ENCODE data around the gene RHNO1.

Gene RHNO1

DNA sequence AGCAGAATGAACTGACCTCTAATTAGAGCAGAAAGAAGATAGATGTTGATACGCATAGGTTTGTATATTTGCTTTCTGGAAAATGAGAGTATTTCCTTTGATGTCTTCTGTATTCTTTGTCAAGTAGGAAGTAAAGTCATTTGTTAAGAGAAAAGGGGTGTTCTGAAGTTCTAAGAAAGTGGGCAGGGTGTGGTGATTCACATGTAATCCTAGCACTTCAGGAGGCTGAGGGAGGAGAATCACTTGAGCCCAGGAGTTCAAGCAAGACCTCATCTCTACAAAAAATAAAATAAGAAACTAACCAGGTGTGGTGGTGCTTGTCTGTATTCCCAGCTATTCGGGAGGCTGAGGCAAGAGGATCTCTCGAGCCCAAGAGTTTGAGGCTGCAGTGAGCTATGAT lies 2.8 kb downstream of the RHNO1 start:
- Mint-ChIP-seq H3K27me3 (no peaks in the 10 kb centered on the region), H3K9me3 (ENCODE audit: low read depth) (no peaks in the 10 kb centered on the region), H3K27ac (no peak overlapping the region), H3K4me3 (peak overlapping the region; percentile 7), H3K4me1 (ENCODE audit: low read depth) (peaks cover 40% of the 10 kb centered on the region), H3K36me3 (no peaks in the 10 kb centered on the region)

DNA sequence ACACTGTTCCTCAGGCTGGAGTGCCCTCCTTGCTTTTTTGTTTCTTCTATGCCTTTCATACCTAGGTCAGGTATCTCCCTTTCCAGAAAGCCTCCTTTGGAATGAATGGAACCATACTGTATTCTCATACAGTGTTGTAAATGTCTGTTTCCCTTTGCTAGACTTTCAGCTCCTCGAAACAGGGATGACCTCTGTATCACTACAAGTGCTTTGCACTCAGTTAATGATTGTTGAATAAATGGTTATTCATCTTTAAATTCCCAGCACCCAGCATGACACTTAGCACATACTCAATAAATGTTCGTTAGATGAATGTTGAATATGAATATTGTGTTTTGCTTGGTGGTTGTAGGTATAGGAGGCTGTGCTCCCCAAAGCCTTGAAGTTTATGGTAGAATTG lies 7.8 kb downstream of the RHNO1 start:
- Mint-ChIP-seq H3K9me3 (ENCODE audit: low read depth) (no peaks in the 10 kb centered on the region), H3K36me3 (no peaks in the 10 kb centered on the region), H3K27ac (peak overlapping the region; percentile 19), H3K4me1 (ENCODE audit: low read depth) (peaks cover 17% of the 10 kb centered on the region), H3K27me3 (no peaks in the 10 kb centered on the region), H3K4me3 (no peak overlapping the region)

DNA sequence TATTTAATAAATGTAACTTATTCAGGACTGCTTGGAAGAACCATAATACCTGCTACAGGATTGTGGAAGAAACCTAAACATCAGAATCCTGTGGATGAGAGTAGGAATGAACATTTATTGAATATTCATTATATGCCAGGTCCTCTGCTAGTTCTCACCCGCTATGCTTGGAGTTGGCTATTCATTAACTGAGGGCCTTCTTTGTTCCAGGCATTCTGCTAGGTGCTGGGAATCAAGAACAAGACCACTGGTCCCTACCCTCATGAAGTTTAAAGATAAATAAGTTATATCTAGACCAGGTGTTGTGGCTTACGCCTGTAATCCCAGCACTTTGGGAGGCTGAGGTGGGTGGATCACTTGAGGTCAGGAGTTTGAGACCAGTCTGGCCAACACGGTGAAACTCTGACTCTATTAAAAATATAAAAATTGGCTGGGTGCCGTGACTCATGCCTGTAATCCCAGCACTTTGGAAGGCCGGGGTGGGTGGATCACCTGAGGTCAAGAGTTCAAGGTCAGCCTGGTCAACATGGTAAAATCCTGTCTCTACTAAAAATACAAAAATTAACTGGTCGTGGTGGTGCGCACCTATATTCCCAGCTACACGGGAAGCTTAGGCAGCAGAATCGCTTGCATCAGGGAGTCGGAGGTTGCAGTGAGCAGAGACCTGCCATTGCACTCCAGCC lies 9.9 kb downstream of the RHNO1 start:
- peaks cover 23% of the 10 kb centered on the region for H3K4me1 Mint-ChIP-seq (ENCODE audit: low read depth)
- no peak overlapping the region for H3K27ac Mint-ChIP-seq
- H3K9me3 Mint-ChIP-seq (ENCODE audit: low read depth), result no peaks in the 10 kb centered on the region
- H3K4me3 Mint-ChIP-seq, result no peak overlapping the region
- no peaks in the 10 kb centered on the region for H3K27me3 Mint-ChIP-seq
- H3K36me3 Mint-ChIP-seq, result no peaks in the 10 kb centered on the region

DNA sequence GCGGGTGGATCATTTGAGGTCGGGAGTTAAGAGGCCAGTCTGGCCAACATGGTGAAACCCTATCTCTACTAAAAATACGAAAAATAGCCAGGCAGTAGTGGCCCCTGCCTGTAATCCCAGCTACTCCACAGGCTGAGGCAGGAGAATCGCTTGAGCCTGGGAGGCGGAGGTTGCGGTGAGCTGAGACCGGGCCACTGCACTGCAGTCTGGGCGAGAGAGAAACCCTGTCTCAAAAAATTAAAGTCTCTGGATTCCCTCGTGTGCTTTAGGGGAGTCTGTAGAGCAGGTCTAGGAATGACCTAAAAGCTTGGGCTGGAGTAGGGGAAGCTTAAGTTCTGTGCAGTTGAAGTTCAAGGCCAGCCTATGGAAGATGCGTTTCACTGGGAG lies 13.0 kb downstream of the RHNO1 start:
- Mint-ChIP-seq H3K4me3 (peak overlapping the region; percentile 96), H3K4me1 (ENCODE audit: low read depth) (peaks cover 29% of the 10 kb centered on the region), H3K9me3 (ENCODE audit: low read depth) (no peaks in the 10 kb centered on the region), H3K27ac (peak overlapping the region; percentile 89), H3K27me3 (no peaks in the 10 kb centered on the region), H3K36me3 (no peaks in the 10 kb centered on the region)

DNA sequence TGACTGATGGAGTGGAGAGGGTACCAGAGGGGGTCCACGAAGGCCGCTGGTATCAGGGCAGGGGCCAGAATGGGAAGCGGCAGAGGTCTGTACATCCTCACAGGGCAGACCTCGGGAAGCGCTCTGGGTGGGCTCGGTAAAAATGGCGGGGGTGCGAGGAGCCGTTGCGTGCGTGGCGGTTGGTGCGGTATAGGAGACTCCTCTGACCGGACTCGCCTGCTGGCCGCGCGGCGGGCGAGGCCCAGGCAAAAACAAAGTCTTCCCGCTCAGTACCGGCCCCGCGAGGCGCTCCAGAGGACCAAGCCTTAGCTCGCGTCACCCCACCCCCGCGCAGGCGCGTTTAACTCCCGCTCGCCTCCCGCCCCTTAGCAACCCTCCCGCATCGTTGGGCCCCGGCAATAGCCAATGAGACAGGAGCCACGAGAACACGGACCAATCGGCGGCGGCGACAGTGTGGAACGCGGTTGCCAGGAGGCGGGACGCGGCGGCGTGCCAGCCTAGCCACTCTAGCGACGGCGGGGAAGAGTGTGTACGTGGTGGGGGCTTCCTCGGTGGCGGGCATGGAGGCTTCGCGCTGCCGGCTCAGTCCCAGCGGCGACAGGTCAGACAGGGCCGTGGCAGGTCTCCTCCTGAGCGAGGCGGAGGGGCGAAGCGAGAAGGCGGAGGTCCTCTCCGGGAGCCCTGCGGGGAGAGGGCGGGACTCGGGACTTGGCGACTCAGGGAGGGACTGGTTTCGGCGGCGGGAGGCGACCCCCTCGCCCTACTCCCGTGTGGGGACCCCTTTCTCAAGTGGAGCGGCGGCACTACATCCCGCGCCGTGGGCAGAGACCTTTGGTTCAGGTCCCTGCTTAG lies 13.6 kb downstream of the RHNO1 start, which contains the start of gene TULP3:
Gene TULP3, plus strand, starts transcription at position 504 of the 852 bp plus-strand sequence. Its CDS starts 57 bp downstream, at position 561.
- no peaks in the 10 kb centered on the region for H3K36me3 Mint-ChIP-seq
- peaks cover 29% of the 10 kb centered on the region for H3K4me1 Mint-ChIP-seq (ENCODE audit: low read depth)
- H3K9me3 Mint-ChIP-seq (ENCODE audit: low read depth), result no peaks in the 10 kb centered on the region
- H3K27me3 Mint-ChIP-seq, result no peaks in the 10 kb centered on the region
- H3K27ac Mint-ChIP-seq, result peak within 1 kb of the TSS; percentile 89
- H3K4me3 Mint-ChIP-seq, result peak within 1 kb of the TSS; percentile 96

DNA sequence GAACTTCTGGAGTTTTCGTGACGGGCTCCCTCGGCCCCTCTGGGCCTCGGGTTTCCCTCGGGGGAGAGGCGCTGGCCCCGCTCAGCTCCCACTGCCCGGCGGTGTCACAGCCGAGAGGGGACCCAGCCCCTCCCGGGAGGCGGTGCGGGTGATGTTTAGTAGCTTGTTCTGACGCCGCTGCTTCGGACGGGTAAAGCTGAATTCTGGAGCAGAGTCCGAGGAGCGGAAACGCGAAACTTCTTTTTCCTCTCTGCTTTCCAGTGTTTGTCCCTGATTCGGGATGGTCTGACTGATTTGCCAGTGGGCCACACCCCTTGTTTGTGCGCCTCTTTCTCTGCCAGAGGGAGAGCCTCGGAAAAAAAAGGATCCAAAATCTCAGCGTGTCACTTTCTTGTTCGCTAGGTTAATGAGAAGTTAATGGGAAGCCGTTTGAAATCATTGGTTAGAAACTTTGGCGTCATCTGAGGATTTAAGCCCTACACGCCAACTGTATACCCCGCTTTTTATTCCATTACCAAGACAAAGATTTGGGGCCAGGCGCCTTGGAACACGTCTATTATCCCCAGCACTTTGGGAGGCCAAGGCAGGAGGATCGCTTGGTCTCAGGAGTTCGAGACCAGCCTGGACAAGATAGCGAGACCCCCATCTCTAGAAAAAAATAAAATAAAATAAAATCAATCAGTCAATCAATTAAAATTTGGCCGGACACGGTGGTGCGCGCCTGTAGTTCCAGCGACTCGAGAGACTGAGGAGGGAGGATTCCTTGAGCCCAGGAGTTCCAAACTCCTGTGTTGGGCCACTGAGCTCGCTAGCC lies 14.4 kb downstream of the RHNO1 start:
- H3K27ac Mint-ChIP-seq, result no peak overlapping the region

DNA sequence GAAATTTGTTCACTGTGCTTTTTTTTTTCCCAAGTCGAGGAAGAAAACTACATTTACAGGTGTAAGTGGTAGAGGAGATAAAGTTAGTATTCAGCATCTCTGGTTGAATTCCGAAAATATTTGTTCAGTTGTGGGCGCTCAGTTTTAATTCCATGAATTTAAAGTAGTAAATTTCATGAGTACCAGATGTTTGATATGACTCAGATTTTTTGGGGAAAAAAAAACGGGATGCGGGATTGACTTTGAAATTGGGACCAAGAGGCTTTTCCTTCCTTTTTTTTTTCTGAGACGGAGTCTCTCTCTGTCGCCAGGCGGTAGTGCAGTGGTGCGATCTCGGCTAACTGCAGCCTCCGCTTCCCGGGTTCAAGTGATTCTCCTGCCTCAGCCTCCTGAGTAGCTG lies 15.2 kb downstream of the RHNO1 start:
- Mint-ChIP-seq H3K4me1 (ENCODE audit: low read depth) (peaks cover 29% of the 10 kb centered on the region), H3K27me3 (no peaks in the 10 kb centered on the region), H3K4me3 (peak overlapping the region; percentile 96), H3K36me3 (no peaks in the 10 kb centered on the region), H3K9me3 (ENCODE audit: low read depth) (no peaks in the 10 kb centered on the region), H3K27ac (no peak overlapping the region)

More for the DNA sequence above, 14.4 kb downstream of the RHNO1 start:
- H3K4me1 Mint-ChIP-seq (ENCODE audit: low read depth), result peaks cover 29% of the 10 kb centered on the region
- H3K27me3 Mint-ChIP-seq, result no peaks in the 10 kb centered on the region
- H3K9me3 Mint-ChIP-seq (ENCODE audit: low read depth), result no peaks in the 10 kb centered on the region
- H3K4me3 Mint-ChIP-seq, result peak overlapping the region; percentile 96
- H3K36me3 Mint-ChIP-seq, result no peaks in the 10 kb centered on the region

DNA sequence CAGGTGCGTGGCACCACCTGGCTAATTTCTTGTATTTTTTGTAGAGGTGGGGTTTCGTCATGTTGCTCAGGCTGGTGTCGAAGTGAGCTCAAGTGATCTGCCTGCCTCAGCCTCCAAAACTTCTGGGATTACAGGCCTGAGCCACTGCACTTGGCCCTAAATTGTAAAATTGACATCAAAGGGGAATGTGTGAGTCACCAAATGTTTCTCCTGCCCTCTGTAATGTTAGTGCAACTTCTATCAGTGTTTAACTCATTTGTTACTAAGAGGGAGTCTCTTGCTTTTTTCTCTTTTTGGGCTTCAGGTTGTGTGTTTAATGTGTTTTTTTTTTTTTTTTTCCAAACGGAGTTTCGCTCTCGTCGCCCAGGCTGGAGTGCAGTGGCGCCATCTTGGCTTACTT lies 16.0 kb downstream of the RHNO1 start:
- Mint-ChIP-seq H3K27me3 (no peaks in the 10 kb centered on the region), H3K9me3 (ENCODE audit: low read depth) (no peaks in the 10 kb centered on the region), H3K36me3 (no peaks in the 10 kb centered on the region), H3K27ac (no peak overlapping the region), H3K4me1 (ENCODE audit: low read depth) (peaks cover 29% of the 10 kb centered on the region), H3K4me3 (peak overlapping the region; percentile 64)

DNA sequence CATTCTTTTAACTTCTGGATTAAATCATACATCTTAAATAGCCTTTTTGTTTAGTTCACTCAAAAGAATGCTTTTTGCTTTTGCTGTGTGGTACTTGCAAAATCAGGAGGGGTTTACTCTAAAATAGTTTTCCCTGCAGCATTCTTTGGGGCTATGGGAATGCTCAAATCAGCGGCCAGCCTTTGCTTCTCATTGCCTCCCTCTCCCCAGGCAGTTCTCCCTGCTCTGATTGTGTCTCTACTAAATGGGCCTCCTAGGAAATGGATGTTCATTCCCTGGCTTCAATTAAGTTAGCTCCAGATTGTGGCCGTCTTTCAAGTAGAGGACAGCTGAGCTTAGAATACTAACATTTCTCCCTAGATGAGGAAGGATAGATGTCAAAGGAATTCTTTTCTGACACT lies 18.0 kb downstream of the RHNO1 start:
- peaks cover under 1% of the 10 kb centered on the region for H3K36me3 Mint-ChIP-seq
- H3K27ac Mint-ChIP-seq, result no peak overlapping the region
- no peak overlapping the region for H3K4me3 Mint-ChIP-seq

DNA sequence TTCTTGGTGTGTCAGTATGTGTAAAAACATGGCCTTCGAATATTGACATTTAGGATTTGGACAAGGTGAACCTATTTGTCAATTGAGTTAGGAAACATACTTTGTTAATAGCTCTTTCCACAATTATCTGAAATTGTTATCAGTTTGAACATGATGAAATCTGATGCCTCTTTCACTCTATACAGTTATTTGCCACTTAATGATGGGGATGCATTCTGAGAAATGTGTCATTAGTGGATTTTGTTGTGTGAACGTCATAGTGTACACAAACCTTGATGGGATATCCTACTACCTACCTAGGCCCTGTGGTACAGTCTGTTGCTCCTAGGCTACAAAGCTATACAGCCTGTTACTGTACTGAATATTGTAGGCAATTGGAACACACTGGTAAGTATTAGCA lies 18.5 kb downstream of the RHNO1 start:
- H3K9me3 Mint-ChIP-seq (ENCODE audit: low read depth), result no peaks in the 10 kb centered on the region
- H3K4me1 Mint-ChIP-seq (ENCODE audit: low read depth), result peaks cover 18% of the 10 kb centered on the region
- H3K36me3 Mint-ChIP-seq, result peaks cover 3% of the 10 kb centered on the region
- no peak overlapping the region for H3K27ac Mint-ChIP-seq
- no peak overlapping the region for H3K4me3 Mint-ChIP-seq
- H3K27me3 Mint-ChIP-seq, result no peaks in the 10 kb centered on the region

More for the DNA sequence above, 18.0 kb downstream of the RHNO1 start:
- H3K4me1 Mint-ChIP-seq (ENCODE audit: low read depth), result peaks cover 22% of the 10 kb centered on the region
- no peaks in the 10 kb centered on the region for H3K27me3 Mint-ChIP-seq
- H3K9me3 Mint-ChIP-seq (ENCODE audit: low read depth), result no peaks in the 10 kb centered on the region

DNA sequence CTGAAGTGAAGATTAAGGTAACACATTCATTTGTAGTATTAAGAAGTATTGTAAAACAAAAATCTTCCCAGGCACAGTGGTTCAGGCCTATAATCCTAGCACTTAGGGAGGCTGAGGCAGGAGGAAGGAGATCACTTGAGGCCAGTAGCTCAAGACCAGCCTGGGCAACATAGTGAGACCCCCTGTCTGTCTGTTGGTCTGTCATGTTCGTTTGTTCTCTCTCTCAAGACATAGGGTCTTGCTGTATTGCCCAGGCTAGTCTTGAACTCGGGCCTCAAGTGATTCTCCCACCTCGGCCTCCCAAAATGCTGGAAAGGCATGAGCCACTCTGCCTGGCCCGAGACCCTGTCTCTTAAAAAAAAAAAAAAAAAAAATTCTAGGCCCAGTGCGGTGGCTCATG lies 20.4 kb downstream of the RHNO1 start:
- H3K9me3 Mint-ChIP-seq (ENCODE audit: low read depth), result no peaks in the 10 kb centered on the region
- H3K36me3 Mint-ChIP-seq, result peaks cover 3% of the 10 kb centered on the region
- peaks cover 7% of the 10 kb centered on the region for H3K4me1 Mint-ChIP-seq (ENCODE audit: low read depth)
- no peaks in the 10 kb centered on the region for H3K27me3 Mint-ChIP-seq
- H3K4me3 Mint-ChIP-seq, result no peak overlapping the region
- H3K27ac Mint-ChIP-seq, result no peak overlapping the region

DNA sequence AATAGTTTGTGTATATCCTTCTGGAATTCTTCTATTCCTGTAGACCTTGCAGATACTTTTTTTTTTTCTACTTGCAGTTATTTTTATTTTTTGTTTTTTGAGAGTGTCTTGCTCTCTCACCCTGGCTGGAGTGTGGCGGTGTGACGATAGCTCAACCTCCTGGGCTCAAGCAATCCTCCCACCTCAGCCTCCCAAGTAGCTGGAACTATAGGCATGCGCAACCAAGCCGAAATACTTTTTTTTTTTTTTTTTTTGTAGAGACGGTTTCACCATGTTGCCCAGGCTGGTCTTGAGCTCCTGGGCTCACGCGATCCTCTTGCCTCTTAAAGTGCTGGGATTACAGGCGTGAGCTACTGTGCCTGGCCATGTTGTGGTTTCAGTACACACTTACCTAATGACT lies 23.6 kb downstream of the RHNO1 start:
- H3K36me3 Mint-ChIP-seq, result peaks cover 3% of the 10 kb centered on the region
- H3K4me3 Mint-ChIP-seq, result no peak overlapping the region
- no peaks in the 10 kb centered on the region for H3K9me3 Mint-ChIP-seq (ENCODE audit: low read depth)
- H3K27ac Mint-ChIP-seq, result no peak overlapping the region
- H3K4me1 Mint-ChIP-seq (ENCODE audit: low read depth), result no peaks in the 10 kb centered on the region
- H3K27me3 Mint-ChIP-seq, result no peaks in the 10 kb centered on the region

DNA sequence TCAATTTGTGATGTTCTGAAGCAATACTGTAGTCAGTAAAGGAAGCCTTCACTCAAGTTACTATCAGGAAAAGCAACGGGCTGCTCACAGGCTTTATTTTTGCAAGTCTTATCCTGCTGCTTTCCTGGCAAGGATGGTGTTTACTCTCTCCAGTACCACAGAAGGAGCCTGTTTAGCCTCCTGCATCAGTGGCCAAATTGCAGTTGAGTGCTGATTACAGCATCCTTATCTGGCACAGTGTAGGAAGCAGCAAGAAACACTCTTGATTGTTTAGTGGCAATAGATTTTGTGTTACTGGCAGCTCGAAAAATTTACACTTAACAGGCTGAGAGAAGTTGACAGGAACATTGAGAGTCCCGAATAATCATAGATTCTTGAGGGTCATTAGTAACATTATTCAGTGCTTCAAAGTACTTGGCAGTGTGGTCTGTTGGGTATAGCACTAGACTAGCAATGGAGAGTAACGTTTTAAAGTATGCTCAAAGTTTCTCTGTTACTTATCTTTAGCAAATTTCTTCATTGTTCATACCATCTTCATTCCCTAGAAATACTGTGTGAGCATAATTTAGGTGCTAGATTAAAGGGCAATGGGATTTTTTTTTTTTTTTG lies 25.4 kb downstream of the RHNO1 start:
- peaks cover 3% of the 10 kb centered on the region for H3K36me3 Mint-ChIP-seq
- H3K27ac Mint-ChIP-seq, result no peak overlapping the region
- no peaks in the 10 kb centered on the region for H3K9me3 Mint-ChIP-seq (ENCODE audit: low read depth)
- no peak overlapping the region for H3K4me3 Mint-ChIP-seq
- H3K27me3 Mint-ChIP-seq, result no peaks in the 10 kb centered on the region
- H3K4me1 Mint-ChIP-seq (ENCODE audit: low read depth), result no peaks in the 10 kb centered on the region

DNA sequence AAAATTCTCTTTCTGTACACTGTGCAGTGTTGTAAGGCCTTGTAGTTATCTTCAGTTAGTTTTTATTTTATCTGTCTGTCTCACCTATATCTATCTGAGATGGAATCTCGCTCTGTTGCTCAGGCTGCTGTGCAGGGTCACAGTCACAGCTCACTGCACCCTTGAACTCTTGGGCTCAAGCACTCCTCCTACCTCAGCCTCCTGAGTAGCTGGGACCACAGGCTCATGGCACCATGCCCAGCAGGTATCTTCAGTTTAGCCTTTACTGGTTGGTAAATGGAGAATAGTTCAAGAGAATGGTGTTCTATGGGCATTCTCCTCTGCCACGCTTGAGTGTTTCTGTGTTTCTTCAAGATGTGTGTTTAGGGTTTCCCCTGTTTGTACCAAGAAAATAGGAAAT lies 27.2 kb downstream of the RHNO1 start:
- no peaks in the 10 kb centered on the region for H3K4me1 Mint-ChIP-seq (ENCODE audit: low read depth)
- peaks cover 3% of the 10 kb centered on the region for H3K36me3 Mint-ChIP-seq
- H3K4me3 Mint-ChIP-seq, result no peak overlapping the region
- no peaks in the 10 kb centered on the region for H3K9me3 Mint-ChIP-seq (ENCODE audit: low read depth)
- H3K27me3 Mint-ChIP-seq, result no peaks in the 10 kb centered on the region
- H3K27ac Mint-ChIP-seq, result no peak overlapping the region

Data from activated naive CD8-positive, alpha-beta T cell (primary cell).